Common myeloid progenitor, CD34-positive (primary cell): ENCODE results near the gene STARD13.

ENCODE experiments used
- CTCF ChIA-PET: fragments of 350-600 bp; sonication (Branson Sonifier 250); formaldehyde crosslinking; loops from one replicate; lab custom pipeline; 2021; ENCODE audit warnings: antibody characterized with exemption; lab: Charles Lee
- POLR2A ChIA-PET: fragments of 350-600 bp; sonication (Branson Sonifier 250); formaldehyde crosslinking; loops from one replicate; lab custom pipeline; 2021; ENCODE audit warnings: antibody characterized with exemption; lab: Charles Lee
- DNase-seq, 3 donors: peaks; one replicate each; pipeline versions ENCODE4 v3.0.0 to v3.0.0-alpha.2; 2013
- H3K27ac ChIP-seq, 2 experiments: 1 replicate in 1 of 2; 2 replicates in 1 of 2; pipeline ENCODE4 v1.7.0; 2013; ENCODE audit warnings: inconsistent platforms in 2 of 2, low read length in 2 of 2, mild to moderate bottlenecking in 2 of 2, low read depth in 1 of 2, moderate library complexity in 1 of 2; ENCODE audit not compliant: severe bottlenecking in 2 of 2, insufficient read depth in 1 of 2, poor library complexity in 1 of 2
- H3K27me3 ChIP-seq, 5 experiments: replicated peaks in 2 of 5; 1 replicate in 3 of 5; 2 replicates in 2 of 5; pipeline versions ENCODE4 v1.6.1 to v1.7.0; 2013; ENCODE audit warnings: low read length in 4 of 5, mild to moderate bottlenecking in 2 of 5, moderate library complexity in 2 of 5, inconsistent platforms in 1 of 5; ENCODE audit not compliant: insufficient read depth in 5 of 5, control insufficient read depth in 4 of 5
- H3K36me3 ChIP-seq, 4 experiments: 1 replicate in 2 of 4; 2 replicates in 2 of 4; pipeline versions ENCODE4 v1.6.1 to v1.7.0; 2013; ENCODE audit warnings: low read length in 3 of 4, control low read depth in 1 of 4, mild to moderate bottlenecking in 1 of 4; ENCODE audit not compliant: control insufficient read depth in 4 of 4, insufficient read depth in 4 of 4
- H3K4me1 ChIP-seq, 4 experiments: 1 replicate in 3 of 4; 2 replicates in 1 of 4; pipeline versions ENCODE4 v1.6.1 to v1.7.1; 2013; ENCODE audit warnings: low read length in 3 of 4, mild to moderate bottlenecking in 3 of 4, control low read depth in 1 of 4, inconsistent platforms in 1 of 4, moderate library complexity in 1 of 4; ENCODE audit not compliant: control insufficient read depth in 4 of 4, insufficient read depth in 4 of 4; ENCODE audit errors: control extremely low read depth in 1 of 4
- H3K4me3 ChIP-seq, 7 experiments: 1 replicate in 4 of 7; 2 replicates in 3 of 7; pipeline versions ENCODE4 v1.5.1 to v1.7.0; 2013; ENCODE audit warnings: mild to moderate bottlenecking in 7 of 7, low read length in 6 of 7, moderate library complexity in 6 of 7, inconsistent platforms in 2 of 7, low read depth in 2 of 7, control low read depth in 1 of 7; ENCODE audit not compliant: insufficient read depth in 4 of 7, control insufficient read depth in 1 of 7; ENCODE audit errors: extremely low read depth in 1 of 7
- H3K9me3 ChIP-seq, 5 experiments: 1 replicate in 4 of 5; 2 replicates in 1 of 5; pipeline versions ENCODE4 v1.6.1 to v1.7.1; 2013; ENCODE audit warnings: low read length in 4 of 5, mild to moderate bottlenecking in 2 of 5, inconsistent platforms in 1 of 5, low read depth in 1 of 5, moderate library complexity in 1 of 5; ENCODE audit not compliant: control insufficient read depth in 4 of 5, insufficient read depth in 2 of 5; ENCODE audit errors: control extremely low read depth in 1 of 5
- WGBS: methylation state at CpG from one replicate; pipeline ENCODE4 v1.1.5; 2013; ENCODE audit not compliant: insufficient coverage; 5-methylcytosine and 5-hydroxymethylcytosine counted together

Gene STARD13

DNA sequence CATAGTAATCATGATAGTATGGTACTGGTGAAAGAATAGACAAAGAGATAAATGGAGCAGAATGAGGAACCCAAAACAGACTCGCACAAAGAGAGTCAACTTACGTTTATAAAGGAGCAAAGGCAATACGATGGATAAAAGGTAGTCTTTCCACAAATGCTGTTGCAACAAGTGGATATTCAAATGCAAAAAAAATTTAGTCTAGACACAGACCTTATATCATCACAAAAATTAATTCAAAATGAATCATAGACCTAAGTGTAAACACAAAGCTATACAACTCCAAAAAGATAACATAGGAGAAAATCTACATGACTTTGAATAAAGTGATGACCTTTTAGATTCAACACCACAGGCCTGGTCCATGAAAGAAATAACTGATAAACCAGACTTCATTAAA, 137.7 kb downstream of the STARD13 start:
- no CpG with 5 or more reads among the region's 3 CpGs for WGBS
- peaks cover 0 to 2% (median 0%) of the 10 kb centered on the region in 5 experiments for H3K9me3 ChIP-seq
- DNase-seq: no peak
- H3K27ac ChIP-seq: no peak overlapping the region
- H3K27me3 ChIP-seq: no peaks in the 10 kb centered on the region
- no peaks in the 10 kb centered on the region for H3K36me3 ChIP-seq
- CTCF ChIA-PET: no interaction called here
- H3K4me1 ChIP-seq: no peaks in the 10 kb centered on the region
- POLR2A ChIA-PET: no interaction called here
- H3K4me3 ChIP-seq: no peak overlapping the region

DNA sequence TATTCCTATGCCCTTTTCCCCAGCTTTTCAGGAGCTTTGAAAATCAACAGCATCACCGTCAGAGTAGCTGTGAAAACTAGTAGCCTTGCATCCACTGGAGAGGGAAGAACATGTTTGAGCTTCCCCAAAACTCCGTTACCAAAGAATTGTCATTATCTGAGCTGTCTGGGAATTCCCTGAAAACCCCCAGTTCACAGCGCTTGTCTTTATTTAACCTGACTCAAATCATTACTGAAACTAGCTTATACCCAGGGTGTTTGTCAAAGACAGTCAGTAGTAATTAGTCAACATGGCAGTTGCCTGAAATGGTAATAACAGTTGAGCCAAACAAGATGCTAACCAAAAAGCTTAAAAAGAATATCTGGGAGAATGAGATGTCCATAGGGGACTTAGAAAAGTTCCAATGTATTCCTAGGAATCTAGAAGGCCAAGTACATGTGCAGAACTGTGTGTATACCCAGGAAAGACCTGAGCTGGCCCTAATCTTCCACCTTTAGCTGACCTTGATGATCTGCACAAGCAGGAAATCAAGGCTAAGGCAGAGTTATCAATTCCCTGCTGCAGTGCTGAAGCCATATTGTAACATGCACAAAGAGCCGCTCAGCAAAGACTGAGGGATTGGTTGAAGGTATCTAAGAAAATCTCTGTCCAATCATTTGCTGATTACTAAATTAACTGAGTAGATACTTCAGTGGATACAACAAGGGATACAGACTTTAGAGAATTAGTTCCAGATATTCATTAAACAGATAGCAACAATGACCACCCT, 138.5 kb downstream of the STARD13 start:
- Histone ChIP-seq H3K27me3 (no peaks in the 10 kb centered on the region), H3K27ac (no peak overlapping the region), H3K36me3 (no peaks in the 10 kb centered on the region), H3K9me3 (peaks cover 0 to 2% (median 0%) of the 10 kb centered on the region in 5 experiments), H3K4me3 (no peak overlapping the region), H3K4me1 (no peaks in the 10 kb centered on the region)
- POLR2A ChIA-PET: no interaction called here
- no peak for DNase-seq
- CTCF ChIA-PET: no interaction called here
- WGBS: 100% methylated on average over 1 of the region's 4 CpGs

DNA sequence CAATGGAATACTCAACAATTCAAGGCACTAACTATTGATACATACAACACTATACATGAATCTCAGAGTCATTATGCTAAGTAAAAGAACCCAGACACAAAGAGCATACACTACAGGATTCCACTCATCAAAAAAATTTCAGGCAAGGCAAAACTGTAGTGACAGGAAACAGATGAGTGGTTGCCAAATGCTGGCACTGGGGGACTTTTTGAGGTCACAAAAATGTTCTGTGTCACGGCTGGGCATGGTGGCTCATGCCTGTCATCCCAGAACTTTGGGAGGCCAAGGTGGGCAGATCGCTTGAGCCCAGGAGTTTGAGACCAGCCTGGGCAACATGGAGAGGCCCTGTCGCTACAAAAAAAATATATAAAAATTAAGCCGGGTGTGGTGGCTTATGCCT, 139.9 kb downstream of the STARD13 start:
- Histone ChIP-seq H3K27ac (no peak overlapping the region), H3K9me3 (peaks cover 0 to 2% (median 0%) of the 10 kb centered on the region in 5 experiments), H3K27me3 (no peaks in the 10 kb centered on the region), H3K36me3 (no peaks in the 10 kb centered on the region), H3K4me1 (no peaks in the 10 kb centered on the region), H3K4me3 (no peak overlapping the region)
- POLR2A ChIA-PET: no interaction called here
- CTCF ChIA-PET: interaction anchor here (1.1 kb wide), 1 partner anchor 13 kb away, joined by 5 read pairs; no protein-coding TSS in a partner anchor
- no peak for DNase-seq
- 81% methylated on average over 4 of the region's 4 CpGs for WGBS

DNA sequence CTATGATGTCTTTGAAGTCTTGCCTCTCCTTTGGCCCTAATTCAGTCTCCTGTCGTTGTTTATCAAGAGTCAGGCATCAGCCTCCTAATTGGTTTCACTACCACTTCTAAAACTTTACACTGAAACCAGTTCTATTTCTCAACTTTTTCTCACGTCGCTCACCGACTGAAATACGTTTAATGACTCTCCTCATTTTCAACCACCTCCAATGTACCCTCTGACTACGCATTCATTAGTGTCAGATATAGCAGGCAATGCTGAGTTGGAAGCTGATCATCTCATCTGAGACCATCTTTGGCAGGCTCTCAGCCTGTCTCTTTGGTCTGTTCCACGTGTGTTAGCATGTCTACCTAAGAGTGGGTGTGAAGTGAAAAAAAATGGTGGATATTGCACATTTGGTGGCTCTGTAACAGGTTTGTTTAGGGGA, 141.2 kb downstream of the STARD13 start:
- ChIA-PET POLR2A (no interaction called here), CTCF (no interaction called here)
- no peak for DNase-seq
- no peaks in the 10 kb centered on the region for H3K4me1 ChIP-seq
- no peaks in the 10 kb centered on the region for H3K27me3 ChIP-seq
- no peak overlapping the region for H3K4me3 ChIP-seq
- H3K9me3 ChIP-seq: peaks cover 0 to 2% (median 0%) of the 10 kb centered on the region in 5 experiments
- WGBS: 95% methylated on average over 5 of the region's 7 CpGs
- no peaks in the 10 kb centered on the region for H3K36me3 ChIP-seq
- H3K27ac ChIP-seq: no peak overlapping the region

DNA sequence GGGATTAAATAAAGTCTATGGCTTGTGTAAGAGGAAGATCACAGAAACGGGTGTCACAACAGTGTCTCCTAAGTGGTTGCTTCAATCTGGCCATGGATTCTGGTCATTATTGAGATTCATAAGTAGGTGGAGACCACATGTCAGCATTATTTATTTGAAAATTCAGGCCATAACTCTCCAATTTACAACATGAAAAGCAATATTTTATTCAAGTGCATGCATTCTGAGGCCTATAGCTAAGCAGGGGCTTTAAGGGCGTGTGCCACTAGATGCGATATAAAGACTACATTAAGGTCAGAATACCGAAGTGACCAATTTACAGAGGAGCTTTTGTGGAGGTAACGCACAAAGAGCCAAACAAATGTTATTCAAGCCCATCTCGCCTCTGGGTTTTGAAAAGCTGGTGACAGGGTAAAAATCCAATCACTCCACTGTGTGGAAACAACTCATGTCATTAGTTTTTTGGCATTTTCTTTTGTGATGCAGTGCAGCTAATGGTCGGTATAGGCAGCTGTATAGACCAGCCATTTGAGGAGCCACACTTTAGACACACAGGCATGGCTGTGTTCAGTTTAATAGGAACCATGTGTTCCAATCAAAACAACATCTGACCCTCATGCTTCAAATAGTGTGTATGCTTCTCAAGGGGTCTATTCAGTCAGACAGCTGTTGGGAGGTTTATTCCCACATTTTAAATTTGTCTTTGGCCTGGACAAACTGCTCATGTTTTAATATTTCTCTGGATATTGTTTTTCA, 145.6 kb downstream of the STARD13 start:
- no peak for DNase-seq
- H3K4me1 ChIP-seq: no peaks in the 10 kb centered on the region
- no peaks in the 10 kb centered on the region for H3K36me3 ChIP-seq
- WGBS: 99% methylated on average over 6 of the region's 7 CpGs
- ChIA-PET POLR2A (no interaction called here), CTCF (interaction anchor here (0.7 kb wide), 1 partner anchor 19 kb away, joined by 3 read pairs; no protein-coding TSS in a partner anchor)
- H3K4me3 ChIP-seq: no peak overlapping the region
- peaks cover 0 to 9% (median 4%) of the 10 kb centered on the region in 5 experiments for H3K9me3 ChIP-seq
- H3K27ac ChIP-seq: no peak overlapping the region
- H3K27me3 ChIP-seq: no peaks in the 10 kb centered on the region

DNA sequence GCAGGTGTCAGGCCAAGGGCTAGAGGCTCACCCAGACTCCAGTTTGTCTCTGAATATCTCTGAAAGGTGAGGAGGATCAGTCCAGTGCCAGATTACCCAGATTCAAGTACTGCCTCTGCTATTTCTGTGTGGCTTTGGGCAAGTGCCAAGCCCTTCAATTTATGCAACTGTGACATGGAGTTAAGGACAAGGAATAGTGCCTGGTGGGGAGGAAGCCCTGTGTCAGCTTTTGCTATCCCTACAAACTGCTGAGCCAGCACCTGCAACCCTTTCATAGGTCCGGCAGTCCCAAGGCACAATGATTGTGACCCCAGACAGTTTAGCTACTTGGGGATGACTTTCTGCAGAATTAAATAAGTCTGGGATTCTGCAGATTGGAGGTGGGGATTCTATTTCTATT, 146.4 kb downstream of the STARD13 start:
- Histone ChIP-seq H3K4me1 (no peaks in the 10 kb centered on the region), H3K36me3 (no peaks in the 10 kb centered on the region), H3K27me3 (no peaks in the 10 kb centered on the region), H3K4me3 (no peak overlapping the region), H3K27ac (no peak overlapping the region), H3K9me3 (peaks cover 0 to 9% (median 4%) of the 10 kb centered on the region in 5 experiments)
- ChIA-PET POLR2A (no interaction called here), CTCF (no interaction called here)
- DNase-seq: no peak
- no CpG with 5 or more reads among the region's 1 CpG for WGBS

DNA sequence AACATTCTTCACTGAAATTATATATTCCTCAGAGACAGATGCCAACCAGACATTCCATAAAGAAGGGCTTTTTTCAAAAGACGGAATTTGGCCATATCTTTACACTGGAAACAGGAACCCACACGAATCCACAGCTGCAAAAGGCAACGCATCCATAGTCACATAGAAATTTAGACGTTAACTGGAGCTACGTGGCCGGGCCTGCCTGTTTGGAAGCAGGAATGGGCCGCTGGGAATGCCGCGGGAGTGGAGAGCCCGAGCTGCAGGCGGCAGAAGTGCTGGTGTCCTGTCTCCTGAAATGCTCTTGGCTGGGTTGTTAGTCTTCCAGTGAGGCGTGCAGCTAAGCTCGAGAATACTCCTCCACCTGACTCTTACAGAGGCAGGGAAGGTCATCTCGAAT, 147.1 kb downstream of the STARD13 start:
- Histone ChIP-seq H3K9me3 (peaks cover 0 to 9% (median 4%) of the 10 kb centered on the region in 5 experiments), H3K4me1 (no peaks in the 10 kb centered on the region), H3K4me3 (no peak overlapping the region), H3K27me3 (no peaks in the 10 kb centered on the region), H3K27ac (no peak overlapping the region), H3K36me3 (no peaks in the 10 kb centered on the region)
- no peak for DNase-seq
- ChIA-PET POLR2A (no interaction called here), CTCF (no interaction called here)
- WGBS: 97% methylated on average over 12 of the region's 14 CpGs
